BJ (cell line): Measurements from ENCODE around the gene METAP1. TPM values are rescaled to one million over a fixed set of nuclear protein-coding genes. Genes with fewer than 3 reads are reported as not detected.
"Not testable (repeated sequence)": the region's sequence is repeated elsewhere in the genome, so short reads cannot be mapped to it uniquely, and the experiment has no call there.

Experiments
- CTCF ChIA-PET: fragments of 350-600 bp; formaldehyde crosslinking; extraction: SDS; loops from one replicate; lab custom pipeline; 2021; ENCODE audit warnings: antibody characterized with exemption, inconsistent platforms; lab: Yijun Ruan, JAX
- POLR2A ChIA-PET: fragments of 300-600 bp; sonication (Branson Sonifier 250); formaldehyde crosslinking; extraction: SDS; loops from one replicate; lab custom pipeline; 2021; ENCODE audit warnings: antibody characterized with exemption; lab: Charles Lee
- DNase-seq: peaks from one replicate; pipeline ENCODE4 v3.0.0-alpha.2; 2011; ENCODE audit warnings: low read depth
- H3K27me3 ChIP-seq: 2 replicates; pipeline ENCODE4 v1.6.0; 2011; ENCODE audit warnings: low read length; ENCODE audit not compliant: control insufficient read depth, insufficient read depth
- H3K36me3 ChIP-seq: 2 replicates; pipeline ENCODE4 v1.5.1; 2011; ENCODE audit warnings: low read length; ENCODE audit not compliant: control insufficient read depth, insufficient read depth
- H3K4me3 ChIP-seq: 2 replicates; pipeline ENCODE4 v1.5.1; 2011; ENCODE audit warnings: low read depth, mild to moderate bottlenecking, control low read depth, low read length
- polyA plus RNA-seq: library from polyadenylated mRNA; depleted of rRNA; stranded (reverse); fragments of >200 nt; gene quantifications from 2 replicates; pipeline ENCODE4 v1.2.3, GENCODE V29; 2011
- TF ChIP-seq, protein P1 (sequence below): IDR thresholded peaks from 2 replicates; pipeline ENCODE4 v1.5.1; 2011; ENCODE audit warnings: low read depth, mild to moderate bottlenecking, control low read depth, inconsistent platforms, low read length, moderate library complexity; ENCODE audit not compliant: insufficient read depth

The METAP1 gene
- polyA plus RNA-seq, 1 experiment, result 50.2 TPM

DNA sequence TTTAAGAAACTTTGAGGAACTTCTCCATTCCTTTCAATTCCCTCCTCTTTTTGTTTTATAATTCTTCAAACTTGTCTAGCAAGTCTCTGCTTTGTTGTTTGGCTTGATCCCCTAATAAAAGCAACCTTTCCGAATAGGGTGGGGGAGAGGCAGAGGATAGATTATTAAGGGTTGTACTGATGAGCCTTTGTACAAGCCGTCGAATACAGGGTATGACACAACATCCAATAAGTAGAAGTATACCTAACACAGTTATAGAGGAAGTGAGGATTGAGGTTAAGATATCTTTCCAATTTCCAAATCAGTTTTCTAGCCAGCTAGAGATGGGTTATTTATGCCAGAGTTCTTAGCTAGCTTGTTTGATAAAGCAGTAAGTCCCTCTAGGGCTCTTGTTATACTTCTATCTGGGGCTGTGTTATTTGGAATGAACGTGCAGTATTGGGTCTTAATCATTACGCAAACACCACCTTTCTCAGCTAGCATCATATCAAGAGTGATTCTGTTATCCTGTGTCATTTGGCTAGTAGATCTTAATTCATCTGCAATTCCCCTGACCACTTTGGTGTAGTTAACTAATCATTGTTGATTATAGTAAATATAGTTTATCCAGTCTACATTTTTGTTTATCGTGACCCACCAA is 18.5 kb downstream of the METAP1 start:
- no peaks in the 10 kb centered on the region for H3K36me3 ChIP-seq
- no peak overlapping the region for H3K4me3 ChIP-seq
- no peaks in the 10 kb centered on the region for H3K27me3 ChIP-seq
- ChIA-PET CTCF (interaction anchor here (1.2 kb wide), 1 partner anchor 101 kb away, joined by 3 read pairs; no protein-coding TSS in a partner anchor), POLR2A (no interaction called here)
- DNase-seq, result no peak
- TF ChIP-seq, protein P1, sequence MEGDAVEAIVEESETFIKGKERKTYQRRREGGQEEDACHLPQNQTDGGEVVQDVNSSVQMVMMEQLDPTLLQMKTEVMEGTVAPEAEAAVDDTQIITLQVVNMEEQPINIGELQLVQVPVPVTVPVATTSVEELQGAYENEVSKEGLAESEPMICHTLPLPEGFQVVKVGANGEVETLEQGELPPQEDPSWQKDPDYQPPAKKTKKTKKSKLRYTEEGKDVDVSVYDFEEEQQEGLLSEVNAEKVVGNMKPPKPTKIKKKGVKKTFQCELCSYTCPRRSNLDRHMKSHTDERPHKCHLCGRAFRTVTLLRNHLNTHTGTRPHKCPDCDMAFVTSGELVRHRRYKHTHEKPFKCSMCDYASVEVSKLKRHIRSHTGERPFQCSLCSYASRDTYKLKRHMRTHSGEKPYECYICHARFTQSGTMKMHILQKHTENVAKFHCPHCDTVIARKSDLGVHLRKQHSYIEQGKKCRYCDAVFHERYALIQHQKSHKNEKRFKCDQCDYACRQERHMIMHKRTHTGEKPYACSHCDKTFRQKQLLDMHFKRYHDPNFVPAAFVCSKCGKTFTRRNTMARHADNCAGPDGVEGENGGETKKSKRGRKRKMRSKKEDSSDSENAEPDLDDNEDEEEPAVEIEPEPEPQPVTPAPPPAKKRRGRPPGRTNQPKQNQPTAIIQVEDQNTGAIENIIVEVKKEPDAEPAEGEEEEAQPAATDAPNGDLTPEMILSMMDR, result no peak

DNA sequence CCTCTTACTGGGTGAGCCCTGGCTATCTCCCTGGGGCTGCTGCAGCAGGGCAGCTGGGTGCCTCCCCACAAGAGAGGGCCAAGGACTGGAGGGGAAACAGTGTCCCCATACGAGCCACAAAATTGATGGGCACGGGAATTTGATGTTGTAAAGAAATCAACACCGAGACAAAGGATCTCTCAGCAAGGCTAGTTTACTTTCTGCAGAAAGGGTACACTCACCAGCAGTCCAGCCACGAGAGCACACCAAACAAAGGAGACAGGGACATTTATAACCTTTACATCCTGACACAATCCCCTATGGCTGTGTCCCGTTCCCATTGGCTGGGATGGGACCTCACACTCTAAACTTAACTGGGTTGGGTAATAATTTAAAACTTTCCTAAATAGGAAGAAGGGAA is 25.9 kb downstream of the METAP1 start:
- CTCF ChIA-PET, result no interaction called here
- Histone ChIP-seq H3K4me3 (no peak overlapping the region), H3K27me3 (no peaks in the 10 kb centered on the region), H3K36me3 (no peaks in the 10 kb centered on the region)
- POLR2A ChIA-PET, result no interaction called here
- TF ChIP-seq, protein P1, result no peak
- no peak for DNase-seq

DNA sequence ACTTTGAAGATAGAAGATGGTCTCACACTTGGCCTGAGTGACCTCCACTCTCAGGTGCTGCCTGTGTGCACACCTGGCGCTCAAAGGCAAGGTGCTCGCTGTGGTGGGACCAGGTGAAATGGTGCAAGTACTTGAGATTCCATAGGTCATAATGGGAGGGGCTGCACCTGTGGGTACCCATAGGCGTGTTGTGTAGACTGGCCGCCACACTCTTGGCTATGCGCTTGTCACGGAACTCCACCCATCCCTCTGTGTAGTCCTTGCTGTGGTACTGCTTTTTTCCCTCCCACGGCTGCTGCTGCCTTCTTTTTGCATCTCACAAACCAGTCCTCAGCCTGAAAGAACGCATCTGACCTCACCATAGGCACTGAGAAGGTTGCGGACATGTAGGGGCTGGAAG is 27.0 kb downstream of the METAP1 start:
- Histone ChIP-seq H3K36me3 (no peaks in the 10 kb centered on the region), H3K4me3 (no peak overlapping the region), H3K27me3 (no peaks in the 10 kb centered on the region)
- CTCF ChIA-PET, result no interaction called here
- TF ChIP-seq, protein P1, result no peak
- POLR2A ChIA-PET, result no interaction called here
- no peak for DNase-seq

DNA sequence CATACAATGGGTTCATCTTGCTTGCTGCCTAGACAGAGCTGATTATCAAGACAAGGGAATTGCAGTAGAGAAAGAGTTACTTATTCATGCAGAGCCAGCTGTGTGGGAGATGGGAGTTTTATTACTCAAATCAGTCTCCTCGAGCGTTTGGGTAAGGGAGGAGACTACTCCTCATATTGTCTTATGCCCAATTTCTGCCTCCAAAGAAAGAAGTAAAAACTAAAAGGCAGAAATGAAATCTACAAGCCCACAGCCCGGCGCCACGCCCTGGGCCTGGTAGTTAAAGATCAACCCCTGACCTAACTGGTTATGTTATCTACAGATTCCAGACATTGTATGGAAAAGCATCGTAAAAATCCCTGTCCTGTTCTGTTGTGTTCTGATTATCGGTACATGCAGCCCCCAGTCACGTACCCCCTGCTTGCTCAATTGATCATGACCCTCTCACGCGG is 28.3 kb downstream of the METAP1 start:
- H3K27me3 ChIP-seq, POLR2A ChIA-PET, H3K36me3 ChIP-seq, H3K4me3 ChIP-seq, DNase-seq: not testable (repeated sequence)
- CTCF ChIA-PET, result interaction anchor here (1.4 kb wide), 1 partner anchor 32 kb away, joined by 3 read pairs; no protein-coding TSS in a partner anchor

DNA sequence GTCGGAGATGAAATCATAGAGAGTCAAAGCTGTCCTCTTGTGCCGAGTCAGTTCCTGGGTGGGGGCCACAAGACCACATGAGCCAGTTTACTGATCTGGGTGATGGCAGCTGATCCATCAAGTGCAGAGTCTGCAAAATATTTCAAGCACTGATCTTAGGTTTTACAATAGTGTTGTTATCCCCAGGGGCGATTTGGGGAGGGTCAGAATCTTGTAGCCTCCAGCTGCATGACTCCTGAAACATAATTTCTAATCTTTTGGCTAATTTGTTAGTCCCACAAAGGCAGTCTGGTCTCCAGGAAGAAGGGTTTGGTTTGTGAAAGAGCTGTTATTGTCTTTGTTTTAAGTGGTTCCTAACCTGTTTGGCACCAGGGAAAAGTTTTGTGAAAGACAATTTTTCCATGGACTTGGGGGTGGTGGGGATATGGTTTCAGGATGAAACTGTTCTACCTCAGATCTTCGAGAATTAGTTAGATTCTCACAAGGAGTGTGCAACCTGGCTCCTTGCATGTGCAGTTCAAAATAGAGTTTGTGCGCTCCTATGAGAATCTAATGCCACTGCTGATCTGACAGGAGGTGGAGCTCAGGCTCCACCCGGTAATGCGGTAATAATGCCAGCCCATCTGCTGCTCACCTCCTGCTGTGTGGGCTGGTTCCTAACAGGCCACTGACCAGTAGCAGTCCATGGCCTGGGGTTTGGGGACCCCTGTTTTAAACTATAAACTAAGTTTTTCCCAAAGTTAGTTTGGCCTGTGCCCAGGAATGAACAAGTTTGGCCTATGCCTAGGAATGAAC is 29.2 kb downstream of the METAP1 start:
- Histone ChIP-seq H3K36me3 (no peaks in the 10 kb centered on the region), H3K27me3 (no peaks in the 10 kb centered on the region), H3K4me3 (no peak overlapping the region)
- ChIA-PET CTCF (interaction anchor here (1.4 kb wide), 1 partner anchor 32 kb away, joined by 3 read pairs; no protein-coding TSS in a partner anchor), POLR2A (no interaction called here)
- TF ChIP-seq, protein P1, result no peak
- no peak for DNase-seq
